K562 (cell line): ENCODE measurements around the gene VPS13D. TPM values are rescaled to one million over a fixed set of nuclear protein-coding genes. Genes with fewer than 3 reads are reported as not detected.

Experiments
- CUX1 ChIP-seq: fragments of 200-800 bp; sonication (Bioruptor generic); IDR thresholded peaks from 2 replicates; pipeline ENCODE4 v1.6.1; 2016; ENCODE audit warnings: missing genetic modification characterization, missing compliant biosample characterization
- E2F1 ChIP-seq: sonication (generic); formaldehyde crosslinking; IDR thresholded peaks from 2 replicates; pipeline ENCODE4 v1.8.1; 2023; ENCODE audit warnings: mild to moderate bottlenecking, missing genetic modification reagents, moderate library complexity
- ERF ChIP-seq: fragments of 450-650 bp; formaldehyde crosslinking; IDR thresholded peaks from 2 replicates; pipeline ENCODE4 v1.4.0; 2020; ENCODE audit warnings: mild to moderate bottlenecking, mixed read lengths
- ID3 ChIP-seq, 2 experiments: fragments of 250-450 bp in 1 of 2; fragments of 450-650 bp in 1 of 2; sonication (Bioruptor Pico) in 1 of 2; IDR thresholded peaks; 2 replicates each; pipeline versions ENCODE4 v1.6.1 to v1.8.0; 2016 to 2021; ENCODE audit warnings: mild to moderate bottlenecking in 2 of 2, moderate library complexity in 2 of 2, missing compliant biosample characterization in 1 of 2, missing genetic modification characterization in 1 of 2
- LARP7 ChIP-seq: fragments of 450-650 bp; IDR thresholded peaks from 2 replicates; pipeline ENCODE4 v1.6.1; 2016
- NR4A1 ChIP-seq, 2 experiments: fragments of 250-450 bp in 1 of 2; fragments of 450-650 bp in 1 of 2; sonication (Bioruptor Pico) in 1 of 2; IDR thresholded peaks; 2 replicates each; pipeline versions ENCODE4 v1.4.0 to v1.6.1; 2016 to 2020; ENCODE audit warnings: mild to moderate bottlenecking in 2 of 2, missing compliant biosample characterization in 1 of 2, missing genetic modification characterization in 1 of 2, moderate library complexity in 1 of 2
- PURB ChIP-seq: sonication (generic); formaldehyde crosslinking; IDR thresholded peaks from 2 replicates; pipeline ENCODE4 v1.9.0; 2021; ENCODE audit warnings: low read depth, mild to moderate bottlenecking, missing genetic modification reagents
- SRF ChIP-seq, 2 experiments: fragments of 250-450, 450-650 bp in 1 of 2; sonication (Bioruptor Pico) in 1 of 2; sonication (generic) in 1 of 2; formaldehyde crosslinking; IDR thresholded peaks; 2 replicates each; pipeline versions ENCODE4 v1.5.0 to v1.5.1; 2020 to 2022; ENCODE audit warnings: mild to moderate bottlenecking in 1 of 2, missing genetic modification reagents in 1 of 2
- TEAD2 ChIP-seq: fragments of 450-650 bp; IDR thresholded peaks from 2 replicates; pipeline ENCODE4 v1.6.1; 2016; ENCODE audit warnings: missing genetic modification characterization, control low read depth, missing compliant biosample characterization
- ZNF124 ChIP-seq: sonication (generic); formaldehyde crosslinking; IDR thresholded peaks from 2 replicates; pipeline ENCODE4 v1.8.1; 2022; ENCODE audit warnings: missing genetic modification reagents
- ZNF197 ChIP-seq: fragments of 200-800 bp; sonication (Bioruptor generic); IDR thresholded peaks from 2 replicates; pipeline ENCODE4 v1.6.1; 2016; ENCODE audit warnings: low read depth, missing genetic modification characterization, missing compliant biosample characterization
- ZNF589 ChIP-seq: fragments of 200-800 bp; sonication (Bioruptor generic); IDR thresholded peaks from 2 replicates; pipeline ENCODE4 v1.6.1; 2016; ENCODE audit warnings: low read depth, missing genetic modification characterization, missing compliant biosample characterization
- polyA plus RNA-seq, 8 experiments: library from polyadenylated mRNA; depleted of rRNA in 4 of 8; stranded (reverse) in 5 of 8; unstranded in 3 of 8; fragments of >200 nt; fragmentation: Nextera tagmentation in 2 of 8; fragmentation: Illumina TruSeq in 1 of 8; extraction: Ambion mirVana in 2 of 8; extraction: Trizol in 1 of 8; gene quantifications; 2 replicates each; pipeline versions ENCODE4 v1.2.1 to v1.2.3, GENCODE V29; 2011 to 2014; ENCODE audit warnings: inconsistent platforms in 1 of 8, missing spikeins in 1 of 8
- total RNA-seq, 7 experiments: library from RNA; depleted of rRNA in 6 of 7; stranded (reverse); fragments of >200 nt in 6 of 7; fragmentation: Illumina TruSeq in 2 of 7; extraction: Trizol in 2 of 7; gene quantifications; 2 replicates each; pipeline versions ENCODE4 v1.2.1 to v1.2.3, GENCODE V29; 2011 to 2021; ENCODE audit warnings: low replicate concordance in 1 of 7
- TF ChIP-seq, protein P1 (sequence below): fragments of 450-650 bp; IDR thresholded peaks from 2 replicates; pipeline ENCODE4 v1.6.1; 2017; ENCODE audit warnings: antibody characterized with exemption, mild to moderate bottlenecking
- TF ChIP-seq, protein P2 (sequence below): fragments of 200-800 bp; sonication (Bioruptor generic); IDR thresholded peaks from 2 replicates; pipeline ENCODE4 v1.6.1; 2017; ENCODE audit warnings: missing genetic modification characterization, missing compliant biosample characterization

Gene VPS13D
- total and polyA plus RNA-seq, 9 of the 15 experiments (the other 6 are each of a cell fraction or from before 2014, with no cell fraction given), result 6.1 to 51.5 (median 38.5) TPM

GRCh38 chr1:12452262-12452661 lies 222.4 kb downstream of the VPS13D start (continued):
- TF ChIP-seq LARP7 (no peak), ERF (CRISPR knock-in tag) (0 out of 2 replicates have a peak, but pooled peaks have one; percentile 70), E2F1 (CRISPR knock-in tag) (no peak), ZNF589 (no peak), CUX1 (CRISPR knock-in tag) (no peak), ZNF124 (no peak), ZNF197 (CRISPR knock-in tag) (0 out of 2 replicates have a peak, but pooled peaks have one; percentile 2), NR4A1 (CRISPR knock-in tag; IDR thresholded peaks at IDR 0.05) (no peak), NR4A1 (tag; IDR thresholded peaks at IDR 0.05) (0 out of 2 replicates have a peak, but pooled peaks have one; percentile 49), PURB (CRISPR knock-in tag) (no peak), ID3 (CRISPR knock-in tag; IDR thresholded peaks at IDR 0.05) (no peak), ID3 (tag; IDR thresholded peaks at IDR 0.05) (0 out of 2 replicates have a peak, but pooled peaks have one; percentile 61), SRF (CRISPR knock-in tag; IDR thresholded peaks at IDR 0.05) (no peak), TEAD2 (tag) (no peak)
- TF ChIP-seq, protein P1, sequence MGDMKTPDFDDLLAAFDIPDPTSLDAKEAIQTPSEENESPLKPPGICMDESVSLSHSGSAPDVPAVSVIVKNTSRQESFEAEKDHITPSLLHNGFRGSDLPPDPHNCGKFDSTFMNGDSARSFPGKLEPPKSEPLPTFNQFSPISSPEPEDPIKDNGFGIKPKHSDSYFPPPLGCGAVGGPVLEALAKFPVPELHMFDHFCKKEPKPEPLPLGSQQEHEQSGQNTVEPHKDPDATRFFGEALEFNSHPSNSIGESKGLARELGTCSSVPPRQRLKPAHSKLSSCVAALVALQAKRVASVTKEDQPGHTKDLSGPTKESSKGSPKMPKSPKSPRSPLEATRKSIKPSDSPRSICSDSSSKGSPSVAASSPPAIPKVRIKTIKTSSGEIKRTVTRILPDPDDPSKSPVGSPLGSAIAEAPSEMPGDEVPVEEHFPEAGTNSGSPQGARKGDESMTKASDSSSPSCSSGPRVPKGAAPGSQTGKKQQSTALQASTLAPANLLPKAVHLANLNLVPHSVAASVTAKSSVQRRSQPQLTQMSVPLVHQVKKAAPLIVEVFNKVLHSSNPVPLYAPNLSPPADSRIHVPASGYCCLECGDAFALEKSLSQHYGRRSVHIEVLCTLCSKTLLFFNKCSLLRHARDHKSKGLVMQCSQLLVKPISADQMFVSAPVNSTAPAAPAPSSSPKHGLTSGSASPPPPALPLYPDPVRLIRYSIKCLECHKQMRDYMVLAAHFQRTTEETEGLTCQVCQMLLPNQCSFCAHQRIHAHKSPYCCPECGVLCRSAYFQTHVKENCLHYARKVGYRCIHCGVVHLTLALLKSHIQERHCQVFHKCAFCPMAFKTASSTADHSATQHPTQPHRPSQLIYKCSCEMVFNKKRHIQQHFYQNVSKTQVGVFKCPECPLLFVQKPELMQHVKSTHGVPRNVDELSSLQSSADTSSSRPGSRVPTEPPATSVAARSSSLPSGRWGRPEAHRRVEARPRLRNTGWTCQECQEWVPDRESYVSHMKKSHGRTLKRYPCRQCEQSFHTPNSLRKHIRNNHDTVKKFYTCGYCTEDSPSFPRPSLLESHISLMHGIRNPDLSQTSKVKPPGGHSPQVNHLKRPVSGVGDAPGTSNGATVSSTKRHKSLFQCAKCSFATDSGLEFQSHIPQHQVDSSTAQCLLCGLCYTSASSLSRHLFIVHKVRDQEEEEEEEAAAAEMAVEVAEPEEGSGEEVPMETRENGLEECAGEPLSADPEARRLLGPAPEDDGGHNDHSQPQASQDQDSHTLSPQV, result peak; percentile 10; the same call in 1 of the 2 replicates
- TF ChIP-seq, protein P2, sequence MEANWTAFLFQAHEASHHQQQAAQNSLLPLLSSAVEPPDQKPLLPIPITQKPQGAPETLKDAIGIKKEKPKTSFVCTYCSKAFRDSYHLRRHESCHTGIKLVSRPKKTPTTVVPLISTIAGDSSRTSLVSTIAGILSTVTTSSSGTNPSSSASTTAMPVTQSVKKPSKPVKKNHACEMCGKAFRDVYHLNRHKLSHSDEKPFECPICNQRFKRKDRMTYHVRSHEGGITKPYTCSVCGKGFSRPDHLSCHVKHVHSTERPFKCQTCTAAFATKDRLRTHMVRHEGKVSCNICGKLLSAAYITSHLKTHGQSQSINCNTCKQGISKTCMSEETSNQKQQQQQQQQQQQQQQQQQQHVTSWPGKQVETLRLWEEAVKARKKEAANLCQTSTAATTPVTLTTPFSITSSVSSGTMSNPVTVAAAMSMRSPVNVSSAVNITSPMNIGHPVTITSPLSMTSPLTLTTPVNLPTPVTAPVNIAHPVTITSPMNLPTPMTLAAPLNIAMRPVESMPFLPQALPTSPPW (CRISPR knock-in tag), result no peak
